HG02973 (cell line): ENCODE results near the gene CEP85.
"Not testable (repeated sequence)": the region's sequence is repeated elsewhere in the genome, so short reads cannot be mapped to it uniquely, and the experiment has no call there.

Experiments
- ATAC-seq: cut with Tn5 transposase; IDR thresholded peaks from one replicate; pipeline ENCODE4 v1.9.1; 2021; ENCODE audit warnings: moderate library complexity; ENCODE audit not compliant: unreplicated experiment

CEP85 gene

DNA sequence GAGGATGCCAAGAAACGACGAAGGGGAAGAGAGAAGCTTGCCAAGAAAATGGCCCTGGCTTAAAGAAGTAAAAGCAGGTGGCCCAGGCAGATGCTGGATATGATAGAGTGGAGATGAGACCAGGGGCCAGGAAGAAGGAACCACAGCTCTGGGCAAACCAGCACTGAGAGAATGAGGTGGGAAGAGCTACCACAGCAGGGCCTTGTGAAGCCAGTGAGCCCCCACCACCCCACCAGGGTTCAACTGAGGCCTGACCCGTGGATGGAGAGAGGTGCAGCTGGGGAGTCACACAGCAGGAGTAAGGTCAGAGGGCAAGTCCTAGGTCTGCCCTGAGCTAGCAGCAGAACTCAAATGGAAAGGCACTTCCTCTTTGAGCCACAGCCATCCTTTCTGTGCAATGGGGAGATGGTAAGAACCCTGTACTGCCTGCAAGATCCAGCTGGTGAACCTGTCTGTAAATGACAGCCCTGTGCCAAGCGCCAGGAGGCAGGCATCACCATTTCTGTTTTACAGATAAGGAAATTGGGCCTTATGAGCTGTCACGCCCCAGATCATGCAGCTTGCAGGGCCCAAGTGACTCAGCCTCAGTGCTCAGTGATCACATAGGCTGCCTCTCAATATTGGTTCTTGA, 54.4 kb downstream of the CEP85 start:
- ATAC-seq = no peak

DNA sequence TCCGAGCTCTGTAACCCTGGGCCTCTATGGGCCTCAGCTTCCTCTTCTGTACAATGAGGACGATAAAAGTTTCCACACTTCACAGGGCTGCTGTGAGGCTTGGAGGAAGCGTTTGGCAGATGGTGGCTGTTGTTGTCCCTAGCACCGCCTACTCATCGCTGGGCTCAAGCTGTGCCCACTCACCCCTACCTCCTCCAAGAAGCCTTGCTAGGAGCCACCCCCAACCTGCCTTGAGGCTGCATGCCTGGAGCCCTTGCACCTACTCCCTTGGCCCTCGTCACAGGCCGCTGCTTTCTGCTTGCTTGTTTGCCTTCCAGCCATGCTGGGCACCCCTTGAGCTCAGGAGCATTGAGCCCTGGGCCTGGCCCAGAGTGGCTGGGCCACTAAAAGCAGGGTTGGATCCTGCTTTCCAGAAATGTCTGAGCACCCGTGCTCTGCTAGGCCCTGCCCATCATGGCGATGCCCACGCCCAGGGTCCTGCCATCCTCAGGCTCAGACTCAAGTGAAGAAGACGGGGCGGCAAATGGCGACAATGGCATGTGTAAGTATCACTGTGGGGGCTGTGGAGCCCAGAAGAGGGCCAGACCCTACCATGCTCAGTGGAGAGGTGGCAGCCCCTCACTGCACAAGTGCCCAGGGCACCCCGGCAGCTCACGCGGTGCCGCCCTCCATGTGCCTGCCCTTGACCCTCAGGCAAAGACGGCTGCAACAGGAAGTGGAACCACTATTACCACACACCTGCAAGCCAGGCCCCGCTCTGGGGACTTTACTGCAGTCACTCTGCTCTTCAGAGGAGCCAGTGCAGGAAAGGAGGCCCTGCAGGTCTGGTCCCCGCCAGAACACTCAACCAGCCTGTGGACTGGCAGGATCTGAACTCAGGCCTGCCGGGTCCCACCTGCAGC, 55.4 kb downstream of the CEP85 start:
- no peak for ATAC-seq

DNA sequence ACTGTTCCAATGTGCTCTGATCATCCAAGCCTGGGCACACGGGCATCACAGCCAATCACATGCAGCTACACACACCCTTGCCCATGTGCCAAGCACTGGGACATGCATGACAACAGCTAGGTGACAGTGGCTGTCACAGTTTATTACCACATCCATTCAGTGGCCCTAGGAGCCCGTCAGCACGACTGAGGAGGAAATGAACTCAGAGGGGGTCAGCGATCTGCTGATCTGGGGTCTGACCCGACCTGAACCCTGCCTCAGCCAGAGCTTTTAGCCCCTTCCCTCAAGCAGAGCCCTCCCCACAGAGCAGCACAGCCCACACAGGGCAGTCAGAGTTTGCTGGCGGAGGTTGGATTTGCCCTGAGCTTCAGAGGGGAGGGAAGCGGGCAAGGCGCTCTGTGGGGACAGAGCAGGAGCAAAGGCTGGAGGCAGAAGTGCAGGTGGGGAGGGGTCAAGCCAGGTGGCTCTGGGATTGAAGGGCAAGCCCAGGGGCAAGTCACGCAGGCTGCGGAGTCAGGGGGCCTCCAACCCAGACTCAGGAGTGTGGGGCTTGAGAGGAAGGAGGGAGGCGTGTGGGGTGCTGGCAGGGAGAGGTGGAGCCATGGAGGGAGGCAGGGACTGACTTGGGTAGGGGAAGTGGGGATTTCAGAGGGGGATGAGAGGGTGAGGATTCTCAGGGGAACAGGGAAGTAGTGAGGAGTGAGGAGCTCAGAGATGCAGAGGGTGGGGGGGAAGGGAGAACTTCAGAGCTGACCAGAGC, 56.3 kb downstream of the CEP85 start:
- ATAC-seq = no peak

DNA sequence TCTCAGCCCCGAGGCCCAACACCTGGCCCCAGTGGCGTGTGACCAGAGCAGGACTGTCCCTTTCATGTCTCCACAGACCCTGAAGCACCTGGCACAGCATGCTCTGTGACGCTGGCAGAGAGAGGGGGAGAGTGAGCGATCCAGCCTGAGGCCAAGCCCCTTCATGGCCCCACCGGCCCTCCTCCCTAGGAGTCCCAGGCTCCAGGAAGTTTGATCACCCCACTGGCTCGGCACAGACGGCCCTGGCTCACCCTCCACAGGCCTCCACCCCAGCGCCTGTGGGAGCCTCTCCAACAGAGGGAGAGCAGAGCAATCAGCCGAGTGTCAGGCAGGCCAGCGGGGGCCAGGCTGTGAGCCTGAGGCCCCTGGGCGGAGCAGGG, 56.9 kb downstream of the CEP85 start:
- no peak for ATAC-seq

DNA sequence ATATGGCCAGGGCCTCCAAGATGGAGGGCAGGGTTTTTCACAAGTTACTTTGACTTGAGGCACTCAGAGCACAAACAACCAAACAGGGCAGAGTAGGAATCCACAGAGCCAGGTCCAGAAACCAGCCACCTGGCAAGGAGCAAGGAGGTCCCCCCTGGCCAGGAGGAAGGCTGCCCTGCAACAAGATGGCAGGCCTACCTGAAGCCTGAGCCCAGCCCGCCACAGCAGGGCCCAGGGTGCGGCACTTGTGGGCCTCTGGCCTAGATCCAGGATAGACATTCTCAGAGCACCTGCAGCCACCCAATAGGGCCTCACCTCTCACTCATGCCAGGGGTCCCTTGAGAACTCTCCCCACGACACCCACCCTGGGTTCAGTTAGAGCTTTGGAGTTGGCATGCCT, 57.4 kb downstream of the CEP85 start:
- ATAC-seq = no peak

DNA sequence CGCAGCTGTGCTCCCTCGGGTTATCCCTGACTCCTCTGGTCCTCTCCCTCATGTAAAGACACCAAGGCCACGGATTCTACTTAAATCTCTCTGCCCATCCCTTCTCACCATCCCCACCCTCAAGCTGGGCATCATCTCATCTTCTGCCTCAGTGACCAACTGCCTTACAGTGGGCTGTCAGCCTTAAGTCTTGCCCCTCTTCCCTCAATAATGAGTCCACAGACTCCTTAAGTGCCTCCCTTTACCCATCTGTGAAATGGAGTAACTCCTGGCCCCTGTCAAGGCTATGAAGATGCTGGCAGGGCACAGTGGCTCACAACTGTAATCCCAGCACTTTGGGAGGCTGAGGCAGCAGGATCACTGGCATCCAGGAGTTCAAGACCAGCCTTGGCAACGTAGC, 57.9 kb downstream of the CEP85 start:
- no peak for ATAC-seq

DNA sequence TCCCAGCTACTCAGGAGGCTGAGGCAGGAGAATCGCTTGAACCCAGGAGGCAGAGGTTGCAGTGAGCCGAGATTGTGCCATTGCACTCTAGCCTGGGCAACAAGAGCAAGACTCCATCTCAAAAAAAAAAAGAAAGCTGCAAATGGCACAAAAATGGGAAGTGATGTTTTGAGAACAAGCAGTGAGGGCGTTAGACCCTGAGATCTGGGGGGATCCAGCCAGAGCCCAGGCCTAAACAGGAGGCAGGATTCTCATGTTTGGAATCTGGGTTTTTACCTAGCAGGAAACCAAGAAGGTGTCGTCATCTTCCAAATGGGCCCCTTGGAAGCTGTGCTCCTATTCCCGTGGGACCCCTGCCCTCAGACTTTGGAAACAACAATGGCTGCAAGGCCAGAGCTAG, 58.7 kb downstream of the CEP85 start:
- ATAC-seq = not testable (repeated sequence)

DNA sequence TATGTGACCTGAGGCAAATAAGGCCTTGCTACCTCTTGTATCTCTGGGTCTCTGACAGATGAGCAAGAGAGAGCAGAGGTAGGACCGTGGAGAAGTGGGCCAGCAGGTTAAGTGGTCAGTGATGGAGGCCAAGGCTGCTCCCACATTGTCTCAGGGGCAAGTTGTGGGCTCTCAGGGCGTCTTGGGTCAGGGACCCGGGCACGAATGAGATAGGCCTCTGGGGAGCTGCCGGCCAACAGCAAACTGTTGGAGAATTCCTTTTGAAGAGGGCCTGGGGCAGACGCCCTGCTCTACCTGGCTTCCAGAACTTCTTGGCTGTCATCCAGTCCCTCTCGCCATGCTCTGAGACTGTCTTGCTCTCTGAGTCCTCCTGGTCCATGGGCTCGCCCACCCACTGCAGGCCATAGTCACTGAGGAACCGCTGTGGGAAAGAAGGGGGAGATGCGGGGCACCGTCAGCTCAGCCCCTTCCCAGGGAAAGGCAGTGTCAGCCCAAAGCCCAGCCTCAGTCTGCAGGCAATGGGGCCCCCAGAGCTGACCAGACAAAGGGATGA, 60.0 kb downstream of the CEP85 start:
- ATAC-seq = no peak

DNA sequence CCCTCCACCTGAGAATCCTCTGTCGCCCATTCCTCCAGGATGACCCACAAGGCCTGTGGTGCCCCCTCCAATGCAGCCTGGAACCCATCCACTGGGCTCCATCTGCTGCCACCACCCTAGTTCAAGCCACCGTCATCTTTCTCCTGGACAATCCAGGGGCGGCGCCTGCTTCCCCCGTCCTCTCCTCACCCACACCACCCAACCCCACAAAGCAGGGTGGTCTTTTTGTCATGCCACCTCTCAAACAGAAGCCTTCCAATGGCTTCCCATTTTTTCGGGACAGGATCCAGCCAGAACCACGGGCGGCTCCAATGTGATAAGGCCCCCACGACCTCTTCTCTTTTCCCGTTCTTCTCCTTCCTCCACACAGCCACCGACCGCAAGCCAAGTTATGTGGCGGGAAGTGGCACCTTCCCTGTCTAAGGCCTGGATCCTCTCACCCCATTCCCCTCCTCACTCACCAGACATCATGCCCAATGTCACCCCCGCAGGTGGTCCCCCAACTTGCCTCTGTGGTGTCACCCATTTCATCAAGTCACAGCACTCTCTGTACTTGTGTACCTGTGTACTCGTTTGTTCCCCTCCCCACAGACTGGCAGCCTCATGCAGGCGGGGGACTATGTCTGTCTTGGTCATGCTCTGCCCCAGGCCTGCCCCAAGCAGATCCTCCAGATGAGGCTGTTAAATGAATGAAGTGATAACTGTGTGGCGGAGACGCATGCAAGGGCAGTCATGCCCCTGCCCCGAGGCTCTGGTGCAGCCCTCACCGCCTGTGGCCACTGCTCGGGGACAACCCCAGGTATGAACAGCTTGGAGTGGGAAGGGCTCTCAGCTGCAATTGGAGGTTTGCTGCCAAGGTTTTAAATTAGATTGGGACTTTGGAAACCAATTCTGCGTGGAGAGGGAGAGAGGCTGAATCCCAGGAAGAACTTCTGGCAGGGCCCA, 61.5 kb downstream of the CEP85 start:
- ATAC-seq = no peak

DNA sequence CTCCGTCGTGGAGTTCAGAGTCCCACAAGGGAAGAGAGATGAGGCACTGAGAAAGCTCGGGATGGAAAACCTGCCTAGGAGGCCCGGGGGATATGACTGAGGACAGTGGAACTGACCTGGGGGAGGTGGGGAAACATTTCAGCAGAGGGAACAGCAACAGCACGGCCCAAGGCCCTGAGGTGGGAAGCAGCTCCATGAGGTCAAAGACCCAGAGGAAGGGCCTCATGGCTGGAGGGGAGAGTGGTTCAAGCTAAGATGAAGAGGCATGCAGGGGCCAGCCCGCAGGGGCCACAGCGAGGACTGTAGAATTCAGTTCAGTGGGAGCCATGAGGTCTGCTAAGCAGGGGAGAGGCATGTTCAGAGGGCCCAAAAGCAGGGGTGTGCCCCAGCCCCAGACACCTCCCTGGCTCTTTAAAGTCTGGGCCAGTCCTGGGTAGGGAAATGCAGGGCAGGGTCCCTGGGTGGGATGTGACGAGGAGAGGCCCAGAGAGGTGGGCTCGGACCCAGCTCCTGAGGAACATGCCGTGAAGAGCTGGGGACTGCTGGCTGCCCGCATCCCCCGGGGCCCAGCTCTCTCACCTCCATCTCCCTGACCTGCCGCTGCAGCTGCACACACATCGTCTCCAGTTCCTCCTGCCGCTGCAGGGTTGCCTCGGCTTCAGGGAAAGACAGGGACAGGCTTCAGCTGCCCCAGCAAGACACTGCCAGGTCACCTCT, 62.5 kb downstream of the CEP85 start:
- no peak for ATAC-seq

DNA sequence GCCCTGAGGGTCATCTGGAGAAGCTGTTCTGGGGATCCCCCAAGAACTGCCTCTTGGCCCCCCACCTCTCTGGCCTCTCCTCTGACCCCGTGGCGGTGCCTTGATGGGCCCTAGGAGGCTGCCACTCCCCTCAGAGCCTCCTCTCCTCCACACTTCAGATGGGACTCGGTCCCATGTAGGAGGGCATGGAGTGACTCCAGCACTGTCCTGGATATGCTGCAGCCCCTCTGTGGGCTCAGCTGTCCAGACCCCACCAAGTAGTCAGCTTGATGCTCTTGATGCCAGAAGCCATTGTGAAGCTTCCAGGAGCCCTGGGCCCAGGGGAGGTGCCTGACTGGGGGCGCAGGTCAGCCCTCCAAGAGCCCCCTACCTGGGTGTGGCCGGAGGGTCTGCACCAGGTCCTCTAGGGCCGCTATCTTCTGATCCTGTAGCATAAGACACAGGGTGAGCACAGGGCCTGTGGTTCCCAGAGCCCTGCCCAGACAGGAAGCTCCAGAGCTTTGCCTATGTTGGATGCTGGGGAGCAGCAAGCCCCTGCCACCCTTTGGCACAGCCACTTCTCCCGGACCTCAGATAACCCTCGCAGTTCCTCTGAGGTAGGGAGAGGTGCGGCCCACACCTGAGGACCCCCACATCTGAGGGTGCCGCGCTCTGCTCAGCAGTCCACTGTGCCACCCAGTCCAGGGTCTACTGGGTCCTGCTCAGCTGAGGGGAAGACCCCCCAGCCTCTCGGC, 63.2 kb downstream of the CEP85 start:
- no peak for ATAC-seq

DNA sequence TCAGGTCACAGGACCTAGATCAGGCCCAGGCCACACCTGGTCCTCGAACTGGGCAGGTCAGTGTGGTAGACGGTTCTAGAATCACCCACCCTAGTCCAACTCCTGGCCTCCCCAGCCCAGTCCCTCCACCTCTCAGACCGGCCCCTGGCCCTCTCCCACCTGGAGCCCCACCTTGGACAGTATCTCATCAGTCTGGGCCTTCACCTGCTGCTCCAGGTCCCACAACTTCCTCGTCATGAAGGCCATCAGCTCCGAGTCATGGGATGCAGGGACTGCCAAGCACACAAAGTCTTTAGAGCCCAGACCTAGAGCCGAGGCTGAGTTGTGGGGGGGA, 63.8 kb downstream of the CEP85 start:
- ATAC-seq = no peak

DNA sequence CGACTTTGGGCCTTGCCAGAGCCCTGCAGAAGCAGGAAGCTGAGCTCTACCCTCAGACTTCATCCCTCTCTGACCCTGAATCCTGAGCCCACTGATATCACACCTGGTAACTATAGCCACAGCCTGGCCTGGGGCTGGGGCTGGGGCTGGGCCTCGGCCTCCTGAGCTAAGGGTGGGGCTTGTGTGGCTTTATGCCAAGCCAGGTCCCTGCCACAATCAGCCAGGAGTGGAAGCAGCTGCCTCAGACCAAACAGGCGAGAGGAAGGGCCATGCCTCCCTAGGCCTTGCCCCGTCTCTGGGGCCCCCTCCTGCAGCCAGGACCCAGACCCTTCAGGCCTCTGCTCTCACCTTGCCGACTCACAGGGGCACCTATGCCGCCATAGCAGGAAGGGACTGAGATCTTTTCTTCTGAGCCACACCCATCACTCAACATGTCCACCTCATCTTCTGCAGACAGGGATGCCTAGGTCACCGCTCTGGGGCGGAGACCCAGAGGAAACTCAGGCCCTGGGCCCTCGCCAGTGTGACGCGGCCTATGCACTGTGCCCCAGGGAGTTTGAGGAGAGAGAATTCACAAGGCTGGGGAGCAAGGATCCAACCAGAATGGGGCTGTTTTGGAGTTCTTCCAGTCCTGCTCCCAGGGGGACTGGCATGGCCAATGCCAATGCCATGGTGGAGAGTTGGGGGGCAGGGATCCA, 66.7 kb downstream of the CEP85 start:
- no peak for ATAC-seq

DNA sequence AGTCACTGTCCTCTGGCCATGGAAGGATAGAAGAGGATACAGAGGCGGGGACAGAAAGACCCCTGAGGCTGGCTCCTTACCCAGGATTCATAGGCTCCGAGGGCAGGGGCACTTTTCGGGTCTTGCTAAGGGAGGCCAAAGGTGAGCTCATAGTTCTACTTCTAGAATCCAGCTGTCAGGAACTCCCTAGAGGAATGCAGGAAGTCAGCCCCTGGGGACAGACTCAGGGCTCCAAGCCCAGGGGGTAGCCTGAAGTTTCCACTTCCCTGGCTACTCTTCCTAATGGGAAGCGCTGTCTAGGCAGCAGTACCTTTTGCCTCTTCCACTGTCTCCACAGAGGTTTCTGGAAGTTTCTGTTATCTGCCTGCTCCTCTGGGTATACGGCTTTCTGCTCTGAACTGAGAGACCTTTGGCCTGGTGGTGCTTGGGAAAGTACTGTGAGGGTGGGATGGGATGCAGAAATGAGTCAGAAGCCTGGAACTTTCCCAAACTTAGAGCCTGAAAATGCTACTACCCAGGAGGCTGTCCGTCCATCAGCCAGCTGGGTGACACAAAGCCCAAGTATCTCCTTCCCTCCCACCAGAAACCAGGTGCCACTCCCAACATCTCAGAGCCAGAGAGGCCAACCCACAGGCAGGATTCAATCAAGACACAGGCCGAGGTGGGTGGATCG, 68.9 kb downstream of the CEP85 start:
- no peak for ATAC-seq

DNA sequence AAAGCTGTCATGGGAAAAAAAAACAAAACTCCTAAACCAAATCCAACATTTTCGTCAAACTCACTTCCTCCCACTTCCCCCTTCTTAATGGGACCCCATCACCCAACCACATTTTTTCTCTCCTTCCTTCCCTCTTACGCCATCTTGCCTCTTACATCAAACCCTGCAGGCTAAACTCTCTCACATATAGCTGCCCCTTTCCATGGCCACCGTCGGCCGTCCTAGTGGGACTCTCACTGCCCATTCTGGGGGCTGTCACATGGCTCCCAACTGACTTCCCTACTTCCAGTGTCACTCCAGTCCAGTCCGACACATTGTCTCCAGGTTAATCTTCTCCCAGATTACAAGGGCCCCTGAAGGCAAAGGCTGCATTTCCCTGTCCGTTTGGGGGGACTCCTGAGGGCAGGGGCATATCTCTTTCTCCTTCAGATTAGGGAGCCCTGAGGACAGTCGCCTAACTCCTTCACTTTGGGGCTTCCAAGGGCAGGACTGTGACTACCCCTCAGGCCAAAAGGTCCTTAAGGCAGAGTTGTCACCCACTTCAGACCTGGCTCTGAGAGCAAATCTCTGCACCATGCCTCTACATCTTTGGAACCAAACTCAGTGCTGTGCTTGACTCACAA, 71.8 kb downstream of the CEP85 start:
- ATAC-seq = no peak

DNA sequence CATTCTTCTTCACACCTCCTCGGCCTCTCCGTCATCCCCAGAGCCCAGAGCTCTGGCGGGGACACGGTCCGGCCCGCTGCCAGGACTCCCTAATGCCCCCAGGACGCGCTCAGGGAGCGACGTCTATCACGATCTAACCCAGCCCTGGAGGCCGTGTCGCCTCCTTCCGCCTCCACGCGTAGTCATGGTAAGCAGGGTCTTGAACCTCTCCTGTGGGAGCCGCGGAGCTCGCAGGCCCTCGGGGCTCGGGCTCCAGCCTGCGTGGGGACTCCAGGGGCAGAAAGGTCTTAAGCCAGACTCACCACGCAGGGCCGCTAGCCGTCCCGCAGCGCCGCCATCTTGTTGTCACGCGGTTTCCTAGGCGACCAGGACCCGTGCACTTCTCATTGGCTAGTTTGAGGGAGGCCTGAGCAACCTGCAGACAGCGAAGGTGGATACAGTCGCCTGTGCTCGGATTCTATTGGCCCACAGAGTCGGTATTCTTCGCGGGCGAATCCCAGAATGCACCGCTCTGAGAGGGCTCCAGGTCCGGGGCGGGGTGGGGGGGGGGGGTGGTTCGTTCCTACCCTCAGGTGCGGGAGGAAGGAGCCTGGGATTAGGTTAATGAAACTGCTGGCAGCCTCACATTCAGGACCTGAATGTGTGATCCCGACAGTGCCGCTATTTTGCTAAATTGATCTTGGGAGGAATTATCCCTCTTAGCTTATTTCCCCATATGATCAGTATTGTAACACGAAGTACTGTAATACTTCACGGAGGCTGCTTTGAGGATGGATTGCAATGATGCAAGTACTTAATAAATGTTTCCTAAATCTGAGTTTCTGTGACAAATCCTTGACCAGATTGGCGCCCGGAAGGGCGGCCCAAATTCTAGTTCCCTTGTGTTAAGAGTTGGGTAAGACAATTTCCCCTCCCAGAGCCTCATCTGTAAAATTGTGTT, 72.6 kb downstream of the CEP85 start, which contains the start of gene UBXN11:
Gene UBXN11 (minus strand): TSS at position 347 of the 940 bp plus-strand sequence. CDS start 3,753 bp downstream, outside the sequence.
- ATAC-seq = peak; percentile 94
